NB4 (cell line): ENCODE results near the gene CROCC2.

Experiments used
- POLR2A ChIP-seq: IDR thresholded peaks from 2 replicates; pipeline ENCODE4 v1.6.1; 2011; ENCODE audit warnings: mild to moderate bottlenecking; ENCODE audit not compliant: insufficient read length; ENCODE audit errors: extremely low read depth
- TF ChIP-seq, protein P1 (sequence below): IDR thresholded peaks from one replicate; pipeline ENCODE4 v1.5.1; 2012; ENCODE audit warnings: low read depth, low read length

- TF ChIP-seq, protein P1, sequence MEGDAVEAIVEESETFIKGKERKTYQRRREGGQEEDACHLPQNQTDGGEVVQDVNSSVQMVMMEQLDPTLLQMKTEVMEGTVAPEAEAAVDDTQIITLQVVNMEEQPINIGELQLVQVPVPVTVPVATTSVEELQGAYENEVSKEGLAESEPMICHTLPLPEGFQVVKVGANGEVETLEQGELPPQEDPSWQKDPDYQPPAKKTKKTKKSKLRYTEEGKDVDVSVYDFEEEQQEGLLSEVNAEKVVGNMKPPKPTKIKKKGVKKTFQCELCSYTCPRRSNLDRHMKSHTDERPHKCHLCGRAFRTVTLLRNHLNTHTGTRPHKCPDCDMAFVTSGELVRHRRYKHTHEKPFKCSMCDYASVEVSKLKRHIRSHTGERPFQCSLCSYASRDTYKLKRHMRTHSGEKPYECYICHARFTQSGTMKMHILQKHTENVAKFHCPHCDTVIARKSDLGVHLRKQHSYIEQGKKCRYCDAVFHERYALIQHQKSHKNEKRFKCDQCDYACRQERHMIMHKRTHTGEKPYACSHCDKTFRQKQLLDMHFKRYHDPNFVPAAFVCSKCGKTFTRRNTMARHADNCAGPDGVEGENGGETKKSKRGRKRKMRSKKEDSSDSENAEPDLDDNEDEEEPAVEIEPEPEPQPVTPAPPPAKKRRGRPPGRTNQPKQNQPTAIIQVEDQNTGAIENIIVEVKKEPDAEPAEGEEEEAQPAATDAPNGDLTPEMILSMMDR: no peak
- TF ChIP-seq POLR2A: no peak
Observed at GRCh38 chr2:240889601-240890560, 16.3 kb upstream of the CROCC2 start.
